Measurements from ENCODE around the gene PI4KA.
"Not testable (repeated sequence)": the region's sequence is repeated elsewhere in the genome, so short reads cannot be mapped to it uniquely, and the experiment has no call there.

GRCh38 chr22:20821717-20822239, 36.8 kb downstream of the PI4KA start:
- not testable (repeated sequence) for TF ChIP-seq ZC3H10 (CRISPR knock-in tag; IDR thresholded peaks at IDR 0.05); ARNTL (CRISPR knock-in tag; IDR thresholded peaks at IDR 0.05; ENCODE audit: borderline replicate concordance, low read depth)

Measured in SK-N-SH treated with all-trans-retinoic acid at 6 μM for 48 hours (cell line).